SKM-1 (cell line): ENCODE results near the gene SPRN.
"Not testable (repeated sequence)": the region's sequence is repeated elsewhere in the genome, so short reads cannot be mapped to it uniquely, and the experiment has no call there.

Source experiments
- DNase-seq: peaks from one replicate; lab custom pipeline; 2025; ENCODE audit not compliant: unreplicated experiment; lab: John Stamatoyannopoulos, UW

The SPRN gene

DNA sequence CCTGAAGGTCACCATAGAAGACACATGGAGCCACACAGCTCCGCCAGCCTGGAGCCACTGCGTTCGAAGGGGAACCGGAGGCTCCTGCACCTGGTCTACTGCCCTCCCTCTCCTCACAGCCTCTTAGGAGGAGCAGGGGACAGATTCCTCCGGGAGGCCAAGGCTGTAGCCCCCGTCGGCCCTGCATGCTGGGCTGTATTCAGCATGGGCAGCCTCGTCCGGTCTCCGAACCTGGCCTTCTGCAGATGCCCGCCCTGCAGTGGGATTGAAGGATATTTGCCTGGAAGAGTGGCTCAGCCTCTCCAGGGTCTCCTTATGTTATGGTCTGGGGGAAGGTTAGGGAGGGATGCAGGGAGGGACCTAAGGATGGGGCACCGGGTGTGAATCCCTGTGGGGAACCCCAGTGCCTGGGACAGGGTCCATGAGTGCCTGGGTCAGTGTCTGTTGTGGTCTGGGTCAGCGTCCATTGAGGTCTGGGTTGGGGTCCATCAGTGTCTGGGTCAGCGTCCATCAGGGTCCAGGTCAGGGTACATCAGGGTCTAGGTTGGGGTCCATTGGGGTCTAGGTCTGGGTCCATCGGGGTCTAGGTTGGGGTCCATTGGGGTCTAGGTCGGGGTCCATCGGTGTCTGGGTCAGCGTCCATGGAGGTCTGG is 16.3 kb upstream of the SPRN start:
- DNase-seq: no peak

DNA sequence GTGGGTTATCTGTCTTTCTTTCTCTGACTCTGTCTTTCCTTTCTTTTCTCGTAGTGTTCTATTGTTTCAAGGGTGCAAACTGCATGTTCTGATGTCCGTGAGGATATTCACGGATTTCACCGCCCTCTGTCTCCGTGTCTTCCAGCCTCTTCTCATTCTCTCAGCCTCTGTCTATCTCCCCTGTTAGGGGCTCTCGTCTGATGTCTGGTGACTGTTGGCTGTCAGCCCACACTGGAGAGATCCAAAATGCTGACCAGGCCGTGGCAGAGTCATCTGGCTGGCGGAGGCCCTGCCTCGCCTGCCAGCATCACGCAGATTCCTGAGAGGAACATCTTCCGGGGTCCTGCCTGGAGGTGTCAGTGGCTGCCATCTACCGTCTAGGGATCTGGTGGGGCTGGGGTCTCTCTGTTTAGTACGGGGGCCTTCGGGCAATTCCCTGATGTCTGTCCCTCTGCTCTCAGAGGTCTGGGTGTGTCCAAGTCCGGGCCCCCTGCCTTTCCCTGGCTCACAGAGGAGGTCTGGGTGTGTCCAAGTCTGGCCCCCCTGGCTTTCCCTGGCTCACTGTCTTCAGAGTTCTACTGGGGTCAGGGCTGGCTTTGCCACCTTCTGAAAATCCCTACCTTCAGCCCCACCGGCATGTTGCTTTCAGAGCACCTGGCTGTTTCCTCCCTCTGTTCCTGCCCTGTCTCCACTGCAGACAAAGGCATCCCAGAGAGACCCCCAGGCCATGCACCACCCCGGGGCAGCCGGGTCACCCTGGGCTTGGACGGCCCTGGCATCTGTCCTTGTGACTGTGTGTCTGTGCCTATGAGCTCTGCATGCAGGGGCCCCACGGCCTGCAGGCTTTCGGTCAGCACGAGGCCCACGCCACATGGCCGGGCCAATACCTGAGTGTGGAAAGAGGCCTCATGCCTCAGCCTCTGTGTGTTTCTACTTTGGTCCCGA is 15.4 kb upstream of the SPRN start:
- DNase-seq: no peak

DNA sequence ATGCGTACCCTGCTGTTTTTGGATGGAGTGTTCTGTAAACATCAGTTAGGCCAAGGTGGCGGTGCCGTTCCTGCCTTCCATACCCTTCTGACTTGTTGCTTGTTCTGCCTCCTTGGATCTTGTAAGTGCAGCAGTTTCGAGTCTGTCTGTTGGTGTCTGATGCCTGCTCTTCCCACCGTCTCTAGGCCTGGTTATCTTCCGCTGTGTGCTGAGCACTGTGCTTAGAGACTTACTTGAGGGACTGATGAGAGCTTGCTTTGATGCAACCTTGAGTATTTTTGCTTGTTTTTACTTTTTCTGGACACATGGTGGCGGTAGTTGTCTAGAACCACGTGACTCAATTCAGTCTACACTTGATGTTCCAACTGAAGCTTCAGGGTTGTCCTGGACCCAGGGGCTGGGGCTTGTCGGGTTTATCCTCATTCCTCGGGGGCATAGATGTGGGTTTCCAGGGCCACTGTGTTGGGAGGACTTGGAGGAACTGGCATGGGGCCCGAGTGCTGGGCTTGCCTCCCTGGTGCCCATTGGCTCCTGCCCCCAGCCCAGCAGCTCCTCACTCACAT is 14.4 kb upstream of the SPRN start:
- peak; percentile 63 for DNase-seq

DNA sequence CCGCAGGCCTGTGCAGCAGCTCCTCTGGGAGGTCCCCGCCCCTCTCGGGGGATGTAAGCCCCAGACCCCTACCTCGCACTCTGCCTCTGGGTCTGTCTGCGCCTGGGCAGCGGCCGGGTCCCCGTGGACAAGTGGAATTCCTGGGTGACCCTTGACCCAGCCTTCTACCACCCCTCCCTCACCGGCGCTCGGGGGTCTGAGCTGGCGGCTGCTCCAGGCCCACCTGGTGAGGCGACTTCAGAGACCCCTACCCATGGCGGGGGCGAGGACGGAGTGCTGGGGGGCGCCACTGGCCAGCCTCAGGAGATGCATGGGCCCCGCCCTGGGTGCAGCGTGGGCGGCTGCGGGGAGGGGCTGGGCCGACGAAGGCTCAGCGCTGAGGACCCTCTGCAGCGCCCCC is 8.4 kb upstream of the SPRN start:
- DNase-seq: not testable (repeated sequence)

DNA sequence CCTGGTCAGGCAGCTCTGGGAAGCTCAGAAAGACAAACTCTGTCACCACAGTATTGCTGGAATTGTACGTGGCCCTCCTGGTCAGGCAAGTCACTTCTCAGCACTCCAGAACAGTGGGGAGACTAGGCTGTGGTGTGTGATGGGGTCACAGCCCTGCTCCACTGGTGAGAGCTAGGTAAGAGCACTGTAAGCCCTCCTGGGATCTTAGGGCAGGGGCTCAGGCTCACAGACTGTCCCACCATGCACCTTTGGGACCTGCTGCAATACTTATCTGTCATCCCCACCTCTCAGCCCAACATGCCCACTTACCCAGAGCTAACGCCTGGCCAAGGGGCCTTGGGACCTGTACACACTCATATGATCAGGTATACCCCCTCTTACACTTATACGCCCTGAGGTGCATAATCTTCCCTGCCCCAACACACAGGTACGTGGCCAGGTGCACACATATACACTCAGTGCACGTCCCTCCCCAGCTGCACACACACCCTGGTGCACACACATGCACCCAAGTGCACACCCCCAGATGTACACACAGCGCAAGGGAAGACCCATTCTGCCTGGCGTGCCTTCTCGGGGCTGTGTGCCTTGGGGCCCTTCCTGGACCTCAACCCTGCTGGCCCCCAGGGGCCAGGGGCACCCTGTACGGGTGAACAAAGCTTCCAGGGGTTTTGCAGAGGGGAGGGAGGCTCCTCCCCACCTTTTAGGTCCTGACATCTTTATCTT is 7.6 kb upstream of the SPRN start:
- not testable (repeated sequence) for DNase-seq

DNA sequence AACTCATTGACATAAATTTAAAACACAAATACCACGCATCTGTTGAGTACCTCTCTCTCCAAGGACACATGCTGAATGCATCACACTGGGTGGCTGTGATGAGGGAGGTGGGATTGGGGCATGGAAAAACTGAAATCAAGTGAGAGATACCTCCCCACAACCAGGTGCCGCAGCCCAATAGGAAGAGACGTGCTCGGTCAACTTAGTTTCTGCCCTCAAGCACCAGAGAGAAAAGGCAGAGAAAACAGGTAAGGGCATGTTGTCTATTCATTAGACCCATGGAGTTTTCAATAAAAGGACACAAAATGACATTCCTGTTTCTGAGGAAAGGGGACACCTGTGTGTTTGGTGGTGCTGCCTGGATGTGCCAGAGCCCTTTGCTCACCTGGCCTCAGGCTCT is 5.1 kb upstream of the SPRN start:
- DNase-seq: not testable (repeated sequence)

DNA sequence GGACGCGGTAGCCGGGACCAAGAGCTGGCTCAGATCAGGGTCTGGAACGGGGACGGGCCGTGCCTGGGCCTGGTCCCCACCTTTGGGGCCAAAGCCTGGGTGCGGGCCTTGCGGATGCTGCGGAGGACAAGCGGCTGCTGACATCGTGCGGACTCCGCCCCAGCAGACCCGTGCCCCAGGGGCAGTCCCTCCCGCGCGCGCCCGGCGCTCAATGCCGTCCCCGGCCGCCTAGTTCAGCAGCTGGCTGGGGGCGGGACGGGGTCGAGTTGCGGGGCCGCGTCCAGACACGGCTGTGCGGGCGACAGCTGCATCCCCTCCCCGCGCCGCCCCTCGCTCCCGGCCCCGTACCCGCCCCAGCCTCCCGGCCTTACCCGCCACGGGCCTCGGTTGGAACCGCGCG is 323 bp downstream of the SPRN start:
- DNase-seq: not testable (repeated sequence)

DNA sequence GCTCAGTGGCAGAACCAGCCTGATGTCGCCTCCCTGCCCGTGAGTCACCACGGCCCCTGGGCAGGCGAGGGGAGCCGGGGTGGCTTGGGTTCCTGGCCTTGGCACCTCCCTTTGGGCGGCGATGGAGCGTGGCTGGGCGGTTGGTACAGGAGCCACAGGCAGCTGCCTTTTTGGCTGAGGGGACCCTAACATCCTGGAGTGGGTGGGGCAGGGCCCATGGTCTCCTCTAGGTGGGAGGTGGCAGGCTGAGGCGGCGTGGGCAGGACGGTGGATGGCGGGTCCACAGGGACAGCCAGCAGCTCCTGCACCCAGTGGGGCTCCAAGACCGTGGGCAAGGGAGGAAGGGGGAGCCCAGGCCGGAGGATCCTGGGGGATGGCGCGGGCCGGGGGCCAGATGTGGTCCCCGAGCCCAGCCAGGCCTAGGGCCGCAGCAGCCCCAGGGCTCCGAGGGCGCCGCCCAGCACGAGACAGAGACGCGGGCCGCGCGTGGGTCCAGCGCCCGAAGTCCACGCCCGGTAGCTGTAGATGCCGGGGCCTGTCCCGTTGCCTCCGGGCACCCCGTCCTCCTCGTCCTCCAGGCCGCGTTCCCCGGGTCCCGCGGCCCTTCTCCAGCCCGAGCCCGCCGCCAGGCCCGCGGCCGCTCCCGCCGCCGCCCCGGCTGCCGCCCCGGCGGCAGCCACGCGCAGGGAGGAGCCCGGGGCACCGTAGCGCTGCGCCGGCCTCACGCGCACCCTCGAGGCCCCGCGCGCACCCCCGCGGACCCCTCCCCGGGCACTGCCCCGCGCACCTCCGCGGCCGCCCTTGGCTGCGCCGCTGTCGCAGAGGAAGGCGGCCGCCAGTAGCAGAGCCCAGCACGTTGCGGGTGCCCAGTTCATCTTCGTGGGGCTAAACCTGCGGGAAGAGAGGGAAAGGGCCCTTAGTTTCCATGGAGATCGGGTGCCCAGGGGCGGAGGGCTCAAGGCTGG is 1.3 kb downstream of the SPRN start:
- DNase-seq: no peak

DNA sequence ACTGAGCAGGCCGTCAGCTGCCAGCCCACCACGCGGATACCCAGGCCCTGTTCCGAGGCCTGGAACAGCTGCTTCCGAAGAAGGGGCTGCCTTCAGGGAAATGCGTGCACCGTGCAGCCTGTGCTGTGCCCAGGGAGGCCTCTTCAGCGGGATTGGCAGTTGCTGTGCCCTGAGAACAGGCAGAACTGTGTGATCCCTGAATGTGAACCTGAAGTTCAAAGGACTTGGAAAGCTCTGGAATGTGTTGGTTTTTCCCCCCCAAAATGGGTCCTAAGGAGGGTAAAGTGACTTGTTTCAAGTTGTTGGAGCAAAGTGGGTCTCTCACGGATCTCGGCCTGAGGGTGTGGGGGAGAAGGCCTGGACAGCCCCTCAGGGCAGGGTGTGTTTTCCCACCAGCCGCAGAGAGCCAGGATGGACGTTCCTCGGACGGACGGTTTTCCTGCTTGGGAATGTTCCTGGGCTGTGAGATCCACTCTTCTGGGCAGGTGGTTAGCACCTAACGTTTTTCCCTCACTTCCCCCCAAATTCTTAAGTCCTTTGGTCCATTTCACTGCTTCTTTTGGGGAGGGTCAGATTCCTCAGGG is 2.1 kb downstream of the SPRN start:
- DNase-seq: no peak

DNA sequence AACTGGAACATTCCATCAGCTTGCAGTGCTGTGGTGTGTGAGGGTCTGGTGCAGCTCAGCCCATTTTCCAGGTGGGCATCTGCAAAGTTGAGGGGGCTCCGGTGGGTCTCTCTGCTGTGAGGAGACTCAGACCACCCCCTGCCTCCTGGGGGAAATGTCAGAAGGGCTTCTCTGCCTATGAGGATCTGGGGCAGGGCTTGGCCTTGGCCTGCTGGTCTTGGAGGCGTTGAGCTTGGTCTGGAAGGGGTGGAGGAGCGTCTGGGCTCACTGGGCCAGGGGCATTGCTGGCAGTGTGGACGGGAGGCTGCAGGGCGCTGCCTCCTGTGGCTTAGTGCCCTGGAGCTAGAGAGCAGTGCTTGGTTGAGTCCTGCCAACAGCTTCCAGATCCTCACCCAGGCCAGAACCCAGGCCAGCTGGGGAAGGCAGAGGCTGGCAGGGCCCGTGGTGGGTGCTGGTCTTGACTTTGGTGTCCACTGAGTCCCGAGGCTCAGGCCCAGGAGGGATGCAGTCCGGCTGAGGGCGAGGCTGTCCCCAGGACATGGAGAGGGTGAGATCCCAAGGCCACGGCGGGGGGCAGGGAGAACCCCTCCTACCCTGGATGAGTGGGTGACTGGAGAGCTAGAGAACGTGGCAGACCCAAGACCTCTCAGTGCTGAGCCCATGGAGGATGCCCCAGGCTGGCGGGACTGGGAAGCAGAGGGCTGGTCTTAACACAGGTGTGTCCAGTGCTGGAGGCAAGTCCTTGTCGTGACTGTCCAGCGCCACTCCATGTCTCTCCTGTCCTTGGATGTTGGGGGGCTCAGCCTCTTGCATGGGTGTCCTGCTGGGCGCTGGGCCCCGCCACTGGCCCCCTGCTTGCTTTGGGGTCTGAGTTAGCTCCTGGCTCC is 2.8 kb downstream of the SPRN start:
- DNase-seq: no peak

DNA sequence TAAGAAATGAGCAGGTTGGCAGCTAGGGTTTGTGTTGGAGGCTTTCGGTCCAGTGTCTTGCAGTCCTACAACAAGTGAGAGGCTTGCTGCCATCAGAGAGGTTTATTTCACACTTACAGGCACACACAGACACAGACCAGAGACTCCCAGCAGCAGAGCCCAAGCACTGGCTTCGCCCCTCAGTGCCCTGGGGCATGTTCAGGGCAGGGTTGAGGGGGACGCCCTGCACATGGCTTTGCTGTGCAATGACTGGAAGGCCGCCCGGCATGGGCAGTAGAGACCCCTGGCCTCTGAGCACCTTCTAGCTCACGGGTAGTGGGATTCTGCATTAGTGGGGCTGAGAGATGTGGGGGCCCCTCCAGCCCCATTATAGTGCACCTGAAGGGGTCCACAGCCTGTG is 3.8 kb downstream of the SPRN start:
- DNase-seq: no peak

DNA sequence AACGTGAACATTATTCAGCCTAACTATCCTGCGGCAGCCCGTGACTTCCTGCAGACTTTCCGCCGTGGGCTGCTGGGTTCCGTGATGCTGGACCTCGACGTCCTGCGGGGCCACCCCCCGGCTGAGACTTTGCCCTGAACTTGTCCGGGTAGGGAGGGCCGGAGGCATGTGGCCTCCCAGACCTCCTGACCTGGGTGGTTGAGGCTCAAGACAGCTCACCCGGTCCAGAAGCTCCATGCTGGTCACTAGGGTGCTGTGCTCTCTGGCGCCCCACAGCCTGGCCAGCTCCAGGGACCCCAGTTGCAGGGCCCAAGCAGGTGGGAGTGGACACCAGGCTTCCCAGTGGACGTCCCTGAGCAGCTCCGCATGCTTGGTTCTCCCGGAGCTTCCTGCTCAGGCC is 4.4 kb downstream of the SPRN start:
- DNase-seq: no peak

DNA sequence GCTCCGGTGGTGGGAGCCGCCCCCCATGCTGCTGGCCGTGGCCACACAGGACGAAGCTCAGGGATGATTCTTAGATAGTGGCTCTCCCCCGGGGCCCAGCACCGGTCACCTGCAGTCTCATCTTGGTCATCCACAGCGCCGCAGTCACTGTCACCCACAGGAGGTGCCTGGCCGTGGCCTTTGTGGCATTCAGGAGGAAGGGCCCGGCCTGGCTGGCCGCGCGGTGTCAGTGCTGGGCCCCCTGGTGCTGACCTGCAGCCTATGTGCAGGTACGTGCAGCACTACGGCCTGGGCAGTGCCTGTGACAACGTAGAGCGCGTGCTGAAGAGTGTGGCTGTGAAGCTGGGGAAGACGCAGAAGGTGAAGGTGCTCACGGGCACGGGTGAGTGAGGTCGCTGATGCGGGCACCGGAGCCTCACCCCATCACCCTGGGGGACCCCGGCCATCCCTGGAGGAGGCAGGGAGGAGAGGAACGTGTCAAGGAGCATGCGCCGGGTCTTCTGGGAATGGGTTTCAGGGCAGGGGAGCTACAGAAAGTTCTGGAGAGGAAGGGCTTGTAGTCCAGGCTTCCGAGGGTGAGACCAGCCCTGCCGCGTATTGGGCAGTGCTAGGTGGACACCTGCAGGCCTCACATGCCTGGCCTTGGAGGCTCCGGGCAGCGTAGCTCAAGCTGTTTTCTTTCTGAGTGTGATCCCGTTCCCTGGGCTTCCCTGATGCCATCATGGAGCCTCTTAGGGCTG is 5.0 kb downstream of the SPRN start:
- DNase-seq: no peak

DNA sequence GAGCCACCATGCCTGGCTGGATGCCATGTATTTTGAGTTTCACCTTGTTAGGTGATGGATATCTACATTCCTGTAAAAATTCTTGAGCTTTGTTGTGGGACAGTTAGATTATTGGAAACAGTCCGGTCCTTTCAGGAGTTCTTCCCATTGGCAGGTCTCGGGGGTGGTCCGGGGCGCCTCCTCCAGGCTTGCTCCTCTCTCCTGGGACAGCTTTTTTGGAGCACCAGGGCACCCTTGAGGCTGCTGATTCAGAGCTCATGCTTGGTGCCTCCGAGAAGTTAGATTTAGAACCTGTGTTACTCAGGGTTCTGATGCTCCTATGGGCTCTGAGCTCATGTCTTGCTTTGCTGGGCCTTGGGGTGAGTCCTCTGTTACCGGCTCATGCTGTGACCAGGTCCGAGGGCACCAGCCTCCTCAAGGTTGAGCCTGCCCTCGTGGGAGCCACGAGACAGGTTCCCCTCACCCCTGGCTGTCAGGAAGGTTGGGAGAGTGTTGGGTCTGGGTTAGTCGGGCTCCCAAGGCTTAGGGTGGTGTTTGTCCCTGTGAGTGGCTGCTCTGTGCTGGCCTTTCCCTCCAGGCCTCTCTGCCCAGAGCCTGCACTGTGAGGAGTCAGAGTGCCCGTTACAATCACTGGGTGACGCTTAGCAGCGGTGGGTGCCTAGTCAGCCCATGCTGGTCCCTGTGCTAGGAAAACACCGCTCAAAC is 6.0 kb downstream of the SPRN start:
- no peak for DNase-seq

DNA sequence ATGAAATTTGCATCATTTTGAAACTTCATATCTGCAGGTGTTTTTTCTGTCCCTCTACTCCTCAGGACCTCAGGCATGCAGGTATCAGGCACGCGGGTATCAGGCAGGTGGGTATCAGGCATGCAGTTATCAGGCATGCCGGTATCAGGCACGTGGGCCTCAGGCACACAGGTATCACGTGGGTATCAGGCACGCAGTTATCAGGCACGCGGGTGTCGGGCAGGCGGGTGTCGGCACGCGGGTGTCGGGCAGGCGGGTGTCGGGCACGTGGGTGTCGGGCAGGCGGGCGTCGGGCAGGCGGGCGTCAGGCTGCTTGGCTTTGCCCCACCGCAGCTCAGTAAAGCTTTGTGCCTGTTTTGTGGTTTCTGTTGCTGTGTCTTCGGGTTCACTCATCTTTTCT is 8.7 kb downstream of the SPRN start:
- no peak for DNase-seq

DNA sequence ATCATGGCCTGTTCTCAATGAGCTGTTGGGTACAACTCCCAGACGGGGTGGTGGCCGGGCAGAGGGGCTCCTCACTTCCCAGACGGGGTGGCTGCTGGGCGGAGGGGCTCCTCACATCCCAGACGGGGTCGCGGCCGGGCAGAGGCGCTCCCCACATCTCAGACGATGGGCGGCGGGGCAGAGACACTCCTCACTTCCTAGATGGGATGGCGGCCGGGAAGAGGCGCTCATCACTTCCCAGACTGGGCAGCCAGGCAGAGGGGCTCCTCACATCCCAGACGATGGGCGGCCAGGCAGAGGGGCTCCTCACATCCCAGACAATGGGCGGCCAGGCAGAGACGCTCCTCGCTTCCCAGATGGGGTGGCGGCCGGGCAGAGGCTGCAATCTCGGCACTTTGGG is 10.0 kb downstream of the SPRN start:
- DNase-seq: not testable (repeated sequence)

DNA sequence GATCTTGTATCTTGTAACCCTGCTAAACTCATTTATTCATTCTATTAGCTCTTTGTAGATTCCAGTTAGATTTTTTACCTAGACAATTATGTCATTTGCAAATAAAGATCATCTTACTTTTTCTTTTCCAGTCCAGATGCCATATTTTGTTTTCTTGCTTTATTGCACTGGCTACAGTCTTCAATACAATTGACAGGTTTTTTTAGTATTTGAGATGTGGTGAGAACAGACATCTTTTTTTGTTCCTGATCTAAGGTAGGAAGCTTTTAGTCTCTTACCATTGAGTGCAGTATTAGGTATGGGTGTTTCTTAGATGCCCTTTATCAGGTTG is 12.1 kb downstream of the SPRN start:
- no peak for DNase-seq
